IMR-90 (cell line): ENCODE data around the gene NAA15. TPM values are rescaled to one million over a fixed set of nuclear protein-coding genes. Genes with fewer than 3 reads are reported as not detected.

Source experiments
- ATAC-seq: fragments of 200-7000 bp; cut with Tn5 transposase; 2 replicates; pipeline ENCODE4 v1.9.1; 2020; ENCODE audit warnings: low read depth, mild to moderate bottlenecking, moderate library complexity
- BruUV-seq: library from RNA; stranded (reverse); fragments of 400-500 nt; replicated peaks from 2 replicates; lab custom pipeline; 2021; lab: Mats Ljungman, UMichigan
- CTCF ChIA-PET: fragments of 300-600 bp; formaldehyde crosslinking; extraction: SDS; loops from one replicate; lab custom pipeline; 2021; ENCODE audit warnings: antibody characterized with exemption; lab: Yijun Ruan, JAX
- POLR2A ChIA-PET: fragments of 300-600 bp; sonication (Branson Sonifier 250); formaldehyde crosslinking; loops from one replicate; lab custom pipeline; 2022; ENCODE audit warnings: antibody characterized with exemption; ENCODE audit not compliant: unreplicated experiment; lab: Charles Lee
- DNase-seq: peaks from one replicate; pipeline ENCODE4 v3.0.0; 2013
- H2AFZ ChIP-seq: replicated peaks from 2 replicates; pipeline ENCODE3; 2013; ENCODE audit warnings: low read length, mild to moderate bottlenecking; ENCODE audit not compliant: poor library complexity
- H2AK5ac ChIP-seq: 2 replicates; pipeline ENCODE4 v1.6.1; 2013; ENCODE audit warnings: low read depth, low read length, inconsistent platforms
- H2AK9ac ChIP-seq: replicated peaks from 2 replicates; pipeline ENCODE3; 2013; ENCODE audit warnings: mild to moderate bottlenecking, low read depth, low read length, moderate library complexity; ENCODE audit not compliant: poor library complexity
- H2BK120ac ChIP-seq: 2 replicates; pipeline ENCODE4 v1.6.1; 2013; ENCODE audit warnings: low read depth, low read length, inconsistent platforms
- H2BK15ac ChIP-seq: 3 replicates; pipeline ENCODE4 v1.6.1; 2013; ENCODE audit warnings: low read depth, low read length, inconsistent platforms
- H2BK20ac ChIP-seq: 2 replicates; pipeline ENCODE4 v1.6.1; 2013; ENCODE audit warnings: low read depth, mild to moderate bottlenecking, inconsistent platforms, low read length, moderate library complexity
- H2BK5ac ChIP-seq: 2 replicates; pipeline ENCODE4 v1.6.1; 2013; ENCODE audit warnings: mild to moderate bottlenecking, low read depth, low read length, inconsistent platforms; ENCODE audit not compliant: poor library complexity, severe bottlenecking
- H3K14ac ChIP-seq: replicated peaks from 2 replicates; pipeline ENCODE4 v1.6.1; 2013; ENCODE audit warnings: low read depth, low read length, inconsistent platforms
- H3K18ac ChIP-seq: 2 replicates; pipeline ENCODE4 v1.6.1; 2013; ENCODE audit warnings: low read depth, low read length, control low read depth
- H3K23ac ChIP-seq: 2 replicates; pipeline ENCODE4 v1.6.1; 2013; ENCODE audit warnings: low read depth, low read length, inconsistent platforms
- H3K27ac ChIP-seq: 2 replicates; pipeline ENCODE4 v1.5.1; 2013; ENCODE audit warnings: mild to moderate bottlenecking, control low read depth, low read length; ENCODE audit not compliant: insufficient read depth
- H3K27me3 ChIP-seq: 2 replicates; pipeline ENCODE4 v1.6.1; 2013; ENCODE audit warnings: low read length; ENCODE audit not compliant: control insufficient read depth, insufficient read depth
- H3K36me3 ChIP-seq: 2 replicates; pipeline ENCODE4 v1.6.1; 2013; ENCODE audit warnings: low read length, mixed read lengths; ENCODE audit not compliant: control insufficient read depth, insufficient read depth
- H3K4ac ChIP-seq: 2 replicates; pipeline ENCODE4 v1.6.1; 2013; ENCODE audit warnings: low read depth, low read length, inconsistent platforms
- H3K4me1 ChIP-seq: 2 replicates; pipeline ENCODE4 v1.6.1; 2013; ENCODE audit warnings: low read length, mixed read lengths; ENCODE audit not compliant: control insufficient read depth, insufficient read depth
- H3K4me2 ChIP-seq: 2 replicates; pipeline ENCODE4 v1.6.1; 2013; ENCODE audit warnings: low read depth, mild to moderate bottlenecking, control low read depth, low read length, moderate library complexity
- H3K4me3 ChIP-seq: 2 replicates; pipeline ENCODE4 v1.5.1; 2013; ENCODE audit warnings: low read depth, mild to moderate bottlenecking, control low read depth, low read length, moderate library complexity; ENCODE audit not compliant: insufficient read depth
- H3K56ac ChIP-seq: 2 replicates; pipeline ENCODE4 v1.6.1; 2013; ENCODE audit warnings: low read length, inconsistent platforms; ENCODE audit not compliant: insufficient read depth; ENCODE audit errors: extremely low read depth
- H3K79me1 ChIP-seq, 2 experiments: 2 replicates each; pipeline ENCODE4 v1.6.1; 2013; ENCODE audit warnings: low read length in 2 of 2, inconsistent platforms in 1 of 2, low read depth in 1 of 2
- H3K9ac ChIP-seq: 2 replicates; pipeline ENCODE4 v1.6.1; 2013; ENCODE audit warnings: low read depth, low read length, control low read depth
- H3K9me1 ChIP-seq: 2 replicates; pipeline ENCODE4 v1.6.1; 2013; ENCODE audit warnings: low read length, inconsistent platforms; ENCODE audit not compliant: insufficient read depth
- H3K9me3 ChIP-seq: 2 replicates; pipeline ENCODE4 v1.6.1; 2013; ENCODE audit warnings: low read length; ENCODE audit not compliant: control insufficient read depth, insufficient read depth
- H4K20me1 ChIP-seq: 2 replicates; pipeline ENCODE4 v1.6.1; 2013; ENCODE audit warnings: low read length, inconsistent platforms; ENCODE audit not compliant: insufficient read depth
- H4K5ac ChIP-seq: 2 replicates; pipeline ENCODE4 v1.6.1; 2013; ENCODE audit warnings: mild to moderate bottlenecking, low read depth, low read length, control low read depth
- H4K8ac ChIP-seq, 2 experiments: 2 replicates each; pipeline ENCODE4 v1.6.1; 2013; ENCODE audit warnings: low read depth in 2 of 2, low read length in 2 of 2, control low read depth in 1 of 2, inconsistent platforms in 1 of 2
- H4K91ac ChIP-seq: 2 replicates; pipeline ENCODE4 v1.6.1; 2013; ENCODE audit warnings: low read depth, low read length, inconsistent platforms; ENCODE audit not compliant: insufficient read depth
- CHD1 ChIP-seq: IDR thresholded peaks from 2 replicates; pipeline ENCODE4 v1.6.1; 2012; ENCODE audit warnings: low read depth, low read length, improper control_type of control experiment
- WGBS, 2 experiments: methylation state at CpG; one replicate each; pipeline versions ENCODE4 v1.1.5 to v1.1.7; 2013; ENCODE audit warnings: missing lambda C conversion rate in 2 of 2; ENCODE audit not compliant: insufficient read length in 1 of 2; ENCODE audit errors: extremely low coverage in 2 of 2; 5-methylcytosine and 5-hydroxymethylcytosine counted together
- dilution Hi-C: fragments of 300-500 bp; cut with HindIII; formaldehyde crosslinking; loops from one replicate; pipeline ENCODE4 v1.14.3; 2018; ENCODE audit warnings: low sequenced_read_pairs; ENCODE audit not compliant: unreplicated experiment
- in situ Hi-C: fragments of 300-500 bp; cut with MboI; formaldehyde crosslinking; loops from 3 replicates; pipeline ENCODE4 v1.14.3; 2019; ENCODE audit warnings: low sequenced_read_pairs, inconsistent platforms, mixed read lengths
- intact Hi-C: fragments of 100-400 bp; cut with micrococcal nuclease; formaldehyde crosslinking; loops from 2 replicates; pipeline ENCODE4 v1.10.0; 2022
- polyA plus RNA-seq, 3 experiments: library from polyadenylated mRNA; depleted of rRNA; stranded (reverse); fragments of >200 nt; gene quantifications; 2 replicates each; pipeline ENCODE4 v1.2.3, GENCODE V29; 2012; ENCODE audit warnings: low replicate concordance in 1 of 3
- total RNA-seq: library from RNA; depleted of rRNA; stranded (reverse); fragments of >200 nt; gene quantifications from 2 replicates; pipeline ENCODE4 v1.2.3, GENCODE V29; 2012

The NAA15 gene
- total and polyA plus RNA-seq, 2 of the 4 experiments (the other 2 are of a cell fraction): 11.0 to 43.4 TPM

- Histone ChIP-seq H3K4me2 (no peak overlapping the region), H2AFZ (no peak overlapping the region), H3K79me1 (peaks cover 25 to 58% of the 10 kb centered on the region in 2 experiments), H4K20me1 (peaks cover 11% of the 10 kb centered on the region; the same call in 1 of the 2 replicates), H3K4me3 (no peak overlapping the region), H3K4me1 (peaks cover 3% of the 10 kb centered on the region), H2BK5ac (no peak overlapping the region), H3K56ac (no peak overlapping the region), H3K23ac (no peak overlapping the region), H2AK9ac (no peak overlapping the region), H3K14ac (no peak overlapping the region), H3K36me3 (no peaks in the 10 kb centered on the region), H2BK15ac (no peak overlapping the region), H3K18ac (no peak overlapping the region), H4K8ac (no peak overlapping the region), H4K91ac (no peak overlapping the region), H3K9me3 (no peaks in the 10 kb centered on the region), H3K27ac (no peak overlapping the region), H3K27me3 (no peaks in the 10 kb centered on the region), H3K9ac (no peak overlapping the region), H3K9me1 (peaks cover 4% of the 10 kb centered on the region; the same call in 1 of the 2 replicates), H4K5ac (no peak overlapping the region), H2AK5ac (no peak overlapping the region), H3K4ac (no peak overlapping the region), H2BK20ac (no peak overlapping the region), H2BK120ac (no peak overlapping the region)
- dilution Hi-C loops (no loop called here), intact Hi-C loops (no loop called here), in situ Hi-C loops (no loop called here)
- ChIA-PET CTCF (interaction anchor here (0.6 kb wide), 1 partner anchor 1605 kb away, joined by 3 read pairs; no protein-coding TSS in a partner anchor), POLR2A (no interaction called here)
- WGBS, 2 experiments: no CpG with 5 or more reads among the region's 3 CpGs
- ATAC-seq: no peak
- no TSS peak for BruUV-seq
- no peak for TF ChIP-seq CHD1
- DNase-seq: no peak
Measured at GRCh38 chr4:139460565-139460964, 159.3 kb downstream of the NAA15 start.
